Hematopoietic multipotent progenitor cell treated with erythropoietin and hydrocortisone succinate and interleukin-3 and kit ligand, for 8 days (in vitro differentiated cells): ENCODE results near the gene MPLKIP.
"Not testable (repeated sequence)": the region's sequence is repeated elsewhere in the genome, so short reads cannot be mapped to it uniquely, and the experiment has no call there.

ENCODE experiments used
- DNase-seq: peaks from one replicate; pipeline ENCODE4 v3.0.0-alpha.2; 2015

MPLKIP gene

GRCh38 chr7:40122940-40123254, 11.5 kb downstream of the MPLKIP start:
- no peak for DNase-seq

DNA sequence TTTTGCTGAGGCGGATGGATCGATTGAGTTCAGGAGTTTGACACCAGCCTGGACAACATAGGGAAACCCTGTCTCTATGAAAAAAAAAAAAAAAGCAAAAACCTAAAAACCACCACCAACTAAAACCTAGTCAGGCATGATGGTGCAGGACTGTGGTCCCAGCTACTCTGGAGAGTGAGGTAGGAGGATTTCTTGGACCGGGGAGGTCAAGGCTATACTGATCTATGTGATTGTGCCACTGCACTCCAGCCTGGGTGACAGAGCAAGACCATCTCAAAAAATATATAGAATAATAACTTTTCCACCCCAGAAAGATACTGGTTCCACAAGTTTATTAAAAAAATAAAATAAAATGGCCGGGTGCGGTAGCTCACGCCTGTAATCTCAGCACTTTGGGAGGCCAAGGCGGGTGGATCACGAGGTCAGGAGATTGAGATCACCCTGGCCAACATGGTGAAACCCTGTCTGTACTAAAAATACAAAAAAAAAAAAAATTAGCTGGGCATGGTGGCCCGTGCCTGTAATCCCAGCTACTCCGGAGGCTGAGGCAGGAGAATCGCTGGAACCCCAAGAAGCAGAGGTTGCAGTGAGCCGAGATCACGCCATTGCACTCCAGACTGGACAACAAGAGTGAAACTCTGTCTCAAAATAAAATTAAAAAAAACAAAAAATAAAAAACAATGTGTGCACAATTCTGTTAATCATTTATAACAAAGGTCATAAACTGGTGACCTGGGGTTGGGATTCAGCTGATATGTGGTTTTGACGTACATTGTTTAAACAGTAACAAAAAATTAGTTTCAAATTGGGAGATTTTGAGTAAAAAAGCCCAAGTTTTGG, 12.1 kb downstream of the MPLKIP start:
- not testable (repeated sequence) for DNase-seq

- DNase-seq = no peak
Observed at GRCh38 chr7:40120020-40120419, 14.4 kb downstream of the MPLKIP start.

DNA sequence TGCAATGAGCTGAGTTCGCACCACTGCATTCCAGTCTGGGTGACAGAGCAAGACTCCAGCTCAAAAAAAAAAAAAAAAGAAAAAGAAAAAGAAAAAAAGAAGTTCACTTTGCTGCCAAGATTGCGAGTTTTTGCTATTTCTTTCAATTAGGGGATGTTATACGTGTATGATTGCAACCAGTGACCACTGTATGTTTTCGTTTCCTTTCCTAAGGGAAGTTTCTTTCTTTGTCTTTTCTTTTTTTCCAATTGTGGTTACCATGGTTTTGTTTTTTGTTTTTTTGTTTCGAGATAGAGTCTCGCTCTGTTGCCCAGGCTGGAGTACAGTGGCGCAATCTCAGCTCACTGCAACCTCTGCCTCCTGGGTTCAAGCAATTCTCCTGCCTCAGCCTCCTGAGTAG, 16.2 kb downstream of the MPLKIP start:
- DNase-seq = not testable (repeated sequence)

DNA sequence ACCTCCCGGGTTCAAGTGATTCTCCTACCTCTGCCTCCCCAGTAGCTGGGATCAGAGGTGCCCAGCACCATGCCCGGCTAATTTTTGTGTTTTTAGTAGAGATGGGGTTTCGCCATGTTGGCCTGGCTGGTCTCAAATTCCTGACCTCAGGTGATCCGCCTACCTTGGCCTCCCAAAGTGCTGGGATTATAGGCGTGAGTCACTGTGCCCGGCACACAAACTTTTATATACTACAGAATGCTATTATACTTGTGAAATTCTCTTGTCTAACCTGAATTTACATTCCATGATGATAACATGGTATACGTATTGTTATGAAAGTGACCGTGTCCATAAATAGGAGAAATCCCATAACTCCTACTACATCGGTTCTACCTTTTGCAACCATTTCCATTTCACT, 17.2 kb downstream of the MPLKIP start:
- DNase-seq = not testable (repeated sequence)

DNA sequence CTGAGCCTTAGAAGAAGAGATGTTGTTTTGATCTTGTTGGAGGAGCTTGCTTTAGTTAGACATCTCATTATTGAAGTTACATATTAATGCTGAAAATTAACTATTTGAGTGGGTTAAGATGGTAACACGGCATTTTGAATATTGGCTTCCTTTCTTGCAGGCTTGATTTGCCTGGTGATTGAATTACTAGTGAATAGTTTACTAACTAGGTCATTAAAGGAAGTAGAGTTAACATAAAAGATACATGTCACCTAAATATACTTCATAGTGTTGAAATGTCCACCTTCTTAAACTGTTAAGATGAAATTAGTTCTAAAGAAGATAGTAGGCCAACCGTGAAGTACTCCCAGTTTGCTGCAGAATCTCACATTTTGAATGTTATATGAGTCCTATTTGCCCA, 18.5 kb downstream of the MPLKIP start:
- no peak for DNase-seq

- DNase-seq = no peak
Observed at GRCh38 chr7:40105879-40106473, 28.4 kb downstream of the MPLKIP start.

DNA sequence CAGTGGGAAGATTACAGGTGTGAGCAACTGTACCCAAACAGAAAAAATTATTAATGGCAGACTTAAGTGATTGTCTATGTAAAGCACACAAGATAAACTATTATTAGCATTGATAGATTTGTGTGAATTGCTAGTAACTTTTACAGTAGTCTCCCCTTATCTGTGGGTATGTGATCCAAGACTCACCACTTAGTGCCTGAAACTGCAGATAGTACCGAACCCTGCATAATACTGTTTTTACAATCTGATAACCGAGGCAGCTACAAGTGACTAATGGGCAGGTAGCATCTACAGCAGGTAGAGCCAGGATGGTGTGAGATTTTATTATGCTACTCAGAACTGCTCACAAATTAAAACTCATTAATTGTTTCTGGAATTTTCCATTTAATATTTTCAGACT, 31.5 kb downstream of the MPLKIP start:
- DNase-seq = no peak

GRCh38 chr7:40101201-40101600, 33.2 kb downstream of the MPLKIP start:
- DNase-seq = no peak

DNA sequence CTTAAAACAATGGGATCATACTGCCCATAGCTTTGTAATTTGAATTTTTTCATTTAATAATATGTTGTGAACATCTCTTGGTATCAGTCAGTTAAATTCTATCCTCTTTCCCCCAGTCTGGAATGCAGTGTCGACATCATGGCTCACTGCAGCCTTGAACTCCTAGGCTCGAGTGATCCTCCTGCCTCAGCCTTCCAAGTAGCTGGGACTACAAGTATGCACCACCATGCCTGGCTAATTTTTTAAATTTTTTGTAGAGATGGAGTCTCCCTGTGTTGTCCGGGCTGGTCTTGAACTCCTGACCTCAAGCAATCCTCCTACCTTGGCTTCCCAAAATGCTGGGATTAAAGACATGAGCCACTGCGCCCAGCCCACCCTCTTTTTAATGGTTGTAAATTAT, 34.6 kb downstream of the MPLKIP start:
- DNase-seq = no peak

DNA sequence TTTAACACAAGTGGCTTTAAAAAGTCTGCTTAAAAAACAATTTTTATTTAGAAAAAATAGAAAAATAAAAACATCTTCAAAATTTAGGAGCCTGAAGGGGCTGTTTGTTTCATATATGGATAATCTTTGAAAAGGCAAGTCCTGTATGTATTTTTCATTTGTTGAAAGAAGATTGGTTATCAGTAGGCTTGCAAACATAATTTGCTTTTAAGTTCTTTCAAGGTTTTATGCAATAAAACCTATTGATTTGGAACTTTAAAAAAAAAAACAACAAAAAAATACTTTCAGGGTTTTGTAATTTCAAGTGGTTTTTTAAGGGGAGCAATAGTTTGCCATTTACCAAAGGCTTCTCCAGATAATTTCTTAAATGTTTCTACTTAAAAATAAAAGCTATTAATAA, 35.6 kb downstream of the MPLKIP start:
- DNase-seq = no peak

DNA sequence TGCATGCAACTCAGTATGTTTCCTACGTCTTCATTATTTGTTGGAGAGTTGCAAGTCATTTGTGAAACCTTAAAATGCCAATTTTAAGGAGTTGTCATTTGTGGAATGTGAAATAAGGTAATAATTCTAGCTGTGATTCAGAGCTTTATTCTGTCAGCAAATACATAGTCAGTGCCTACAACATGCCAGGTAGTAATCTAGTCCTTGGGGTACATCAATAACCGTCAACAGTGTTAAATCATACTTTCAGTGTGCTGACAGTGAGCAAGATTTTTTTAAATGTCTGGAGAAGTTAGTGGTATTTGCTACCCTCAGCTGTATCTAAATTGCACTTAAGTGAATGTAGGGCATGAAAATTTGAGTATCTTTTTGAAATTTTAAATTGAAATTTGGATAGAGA, 36.7 kb downstream of the MPLKIP start:
- no peak for DNase-seq

DNA sequence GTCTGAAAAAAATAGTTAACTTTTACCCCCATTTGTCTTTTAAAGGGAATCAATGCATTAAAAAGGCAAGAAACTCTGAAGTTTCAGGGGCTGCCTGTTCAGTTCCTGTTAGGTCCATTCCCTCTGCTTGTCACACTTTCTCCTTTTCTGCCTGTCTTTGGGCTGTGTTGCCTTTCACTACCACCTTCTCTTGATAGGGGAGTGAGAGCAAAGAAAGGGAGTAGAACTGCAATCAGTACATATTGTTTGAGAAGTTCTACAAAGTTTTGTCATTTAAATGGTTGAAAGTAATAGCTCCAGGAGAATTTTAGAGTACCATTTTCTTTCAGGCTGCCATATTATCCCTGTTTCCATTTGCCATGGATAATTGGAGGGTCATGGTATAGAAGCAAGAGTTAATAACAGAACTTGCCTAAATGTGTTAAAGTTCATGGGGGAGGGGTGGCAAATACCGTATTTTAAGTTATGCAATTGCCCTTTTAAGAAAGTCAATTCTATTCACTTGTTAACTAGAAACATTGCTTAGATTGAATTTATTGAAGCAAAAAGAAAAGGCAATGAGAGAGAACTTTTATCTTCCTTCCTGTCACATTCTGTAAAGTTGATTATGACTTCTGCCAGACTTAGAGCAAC, 38.6 kb downstream of the MPLKIP start:
- no peak for DNase-seq

DNA sequence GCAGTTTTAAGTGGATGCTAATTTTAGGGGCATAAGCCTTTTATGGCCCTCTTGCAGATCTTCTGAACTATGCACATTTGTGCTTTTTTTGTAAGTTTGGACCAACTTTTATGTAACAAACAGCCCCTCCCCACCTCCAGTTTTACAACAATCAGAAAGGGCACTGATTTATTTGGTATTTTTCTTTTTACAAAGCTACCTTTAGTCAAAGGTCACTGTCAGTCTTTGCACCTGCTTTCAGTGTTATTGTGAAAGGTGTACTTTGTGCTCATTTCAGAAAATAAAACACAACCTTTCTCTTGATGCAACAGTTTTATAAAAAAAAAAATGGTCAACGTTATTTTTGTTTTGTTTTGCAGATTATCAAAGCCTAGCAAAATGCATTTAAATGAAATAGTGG, 39.2 kb downstream of the MPLKIP start:
- no peak for DNase-seq

DNA sequence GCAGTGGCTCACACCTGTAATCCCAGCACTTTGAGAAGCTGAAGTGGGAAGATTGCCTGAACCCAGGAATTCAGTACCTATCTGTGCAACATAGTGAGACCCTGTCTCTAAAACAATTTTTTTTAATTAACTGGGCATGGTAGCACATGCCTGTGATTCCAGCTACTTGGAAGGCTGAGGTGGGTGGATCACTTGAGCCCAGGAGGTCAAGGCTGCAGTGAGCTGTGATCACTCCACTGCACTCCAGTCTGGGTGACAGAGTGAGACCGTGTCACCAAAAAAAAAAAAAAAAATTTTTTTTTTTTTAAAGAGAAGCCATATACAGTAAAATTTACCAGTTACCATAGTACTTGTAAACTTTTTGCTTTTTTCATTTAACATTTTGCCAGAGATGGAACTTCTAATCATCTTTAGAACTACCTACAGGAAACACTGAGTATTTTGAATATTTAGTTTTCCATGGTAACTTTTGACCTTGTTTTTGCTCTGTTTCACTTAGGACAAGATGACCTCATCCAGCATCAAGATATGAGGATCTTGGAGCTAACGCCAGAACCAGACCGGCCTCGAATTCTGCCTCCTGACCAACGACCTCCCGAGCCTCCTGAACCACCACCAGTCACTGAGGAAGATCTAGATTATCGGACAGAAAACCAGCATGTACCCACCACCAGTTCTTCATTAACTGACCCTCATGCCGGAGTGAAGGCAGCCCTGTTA, 40.6 kb downstream of the MPLKIP start:
- DNase-seq = no peak

GRCh38 chr7:40092182-40092581, 42.2 kb downstream of the MPLKIP start:
- no peak for DNase-seq

- DNase-seq = no peak
Observed at GRCh38 chr7:40077849-40078248, 56.6 kb downstream of the MPLKIP start.
